ENCODE measurements around the gene CBLC.
"Not testable (repeated sequence)": the region's sequence is repeated elsewhere in the genome, so short reads cannot be mapped to it uniquely, and the experiment has no call there.

The CBLC gene

DNA sequence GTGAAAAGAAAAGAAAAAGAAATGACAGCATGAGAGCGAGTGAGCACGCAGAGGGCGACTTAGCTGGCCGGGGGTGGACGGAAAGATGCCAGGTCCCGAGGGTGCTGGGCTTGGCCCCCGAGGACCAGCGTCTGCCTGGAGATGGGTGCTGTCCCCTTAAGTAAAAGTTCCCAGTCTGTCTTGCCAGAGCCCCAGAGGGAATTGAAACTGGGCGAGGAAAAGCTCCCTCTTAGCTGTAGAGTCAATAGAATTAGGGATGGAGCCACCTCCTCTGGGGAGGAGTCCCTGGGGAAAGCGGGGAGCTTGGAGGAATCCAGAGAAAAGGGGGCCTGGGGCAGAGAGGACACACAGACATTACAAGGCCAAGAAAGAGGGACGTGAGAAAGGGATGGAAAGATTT lies 44.5 kb downstream of the CBLC start:
- DNase-seq = no peak

DNA sequence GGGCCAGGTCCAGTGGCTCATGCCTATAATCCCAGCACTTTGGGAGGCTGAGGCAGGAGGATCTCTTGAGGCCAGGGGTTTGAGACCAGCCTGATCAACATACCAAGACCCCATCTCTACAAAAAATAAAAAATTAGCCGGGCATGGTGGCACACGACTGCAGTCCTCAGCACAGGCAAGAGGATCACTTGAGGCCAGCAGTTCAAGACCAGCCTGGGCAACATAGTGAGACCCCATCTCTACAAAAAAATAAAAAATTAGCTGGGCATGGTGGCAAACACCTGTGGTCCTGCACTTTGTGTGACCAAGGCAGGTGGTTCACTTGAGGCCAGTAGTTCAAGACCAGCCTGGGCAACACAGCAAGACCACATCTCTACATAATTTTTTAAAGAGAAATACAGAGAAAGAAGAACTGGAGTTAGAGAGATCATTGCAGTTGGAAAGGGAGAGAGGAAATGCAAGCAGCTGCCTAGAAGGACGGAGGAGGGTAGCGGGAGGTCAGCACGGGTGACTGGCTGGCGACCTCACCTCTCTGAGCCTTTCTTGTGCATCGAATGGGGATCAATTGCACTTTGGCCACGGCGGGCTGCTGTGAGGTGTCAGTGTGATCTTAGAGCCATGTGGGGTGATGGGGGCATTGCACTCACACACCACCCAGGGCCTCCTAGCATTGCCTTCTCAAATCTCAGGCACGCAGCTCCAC lies 45.1 kb downstream of the CBLC start:
- DNase-seq = no peak

DNA sequence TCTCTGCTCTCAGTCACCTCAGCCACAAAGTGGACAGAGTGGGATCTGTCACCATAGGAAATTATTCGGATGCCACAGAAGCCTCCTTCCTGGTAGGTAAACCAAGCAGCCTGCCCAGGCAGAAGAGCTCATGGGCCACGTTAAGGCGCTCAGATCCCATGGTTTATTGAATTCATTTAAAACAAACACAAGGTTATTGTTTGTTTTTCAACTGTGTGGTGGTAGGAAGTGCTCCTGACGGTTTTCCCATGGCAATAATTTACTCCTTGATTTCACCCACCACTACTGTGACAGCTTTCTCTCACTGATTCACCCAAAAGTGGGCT lies 45.6 kb downstream of the CBLC start:
- DNase-seq = no peak

DNA sequence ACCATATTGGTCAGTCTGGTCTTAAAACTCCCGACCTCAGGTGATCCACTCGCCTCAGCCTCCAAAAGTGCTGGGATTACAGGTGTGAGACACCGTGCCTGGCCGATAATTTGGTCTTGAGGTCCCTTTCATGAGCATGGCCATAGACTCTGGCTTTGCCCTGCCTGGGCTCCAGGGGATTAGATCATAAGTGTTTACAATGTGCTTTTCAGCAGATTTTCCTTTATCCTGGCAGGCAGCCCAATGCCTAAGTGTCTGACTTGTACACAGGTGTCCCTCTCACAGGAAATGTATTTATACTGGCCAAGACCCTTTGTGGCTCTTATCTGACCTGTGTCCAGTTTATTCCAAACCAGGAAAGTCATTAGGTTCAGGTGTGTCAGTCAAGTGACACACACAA lies 47.1 kb downstream of the CBLC start:
- DNase-seq = no peak

DNA sequence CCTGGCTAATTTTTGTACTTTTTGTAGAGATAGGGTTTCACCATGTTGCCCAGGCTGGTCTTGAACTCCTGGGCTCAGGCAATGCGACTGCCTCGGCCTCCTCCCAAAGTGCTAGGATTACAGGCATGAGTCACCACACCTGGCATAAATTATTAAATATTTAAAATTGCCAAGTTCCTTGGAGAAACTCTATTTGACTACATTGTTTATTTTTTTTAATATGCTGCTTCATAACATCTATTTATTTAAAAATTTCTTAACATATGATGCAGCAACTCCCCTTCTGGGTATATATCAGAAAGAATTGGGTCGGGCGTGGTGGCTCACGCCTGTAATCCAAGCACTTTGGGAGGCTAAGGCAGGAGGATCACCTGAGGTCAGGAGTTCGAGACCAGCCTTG lies 55.2 kb downstream of the CBLC start:
- DNase-seq = not testable (repeated sequence)

DNA sequence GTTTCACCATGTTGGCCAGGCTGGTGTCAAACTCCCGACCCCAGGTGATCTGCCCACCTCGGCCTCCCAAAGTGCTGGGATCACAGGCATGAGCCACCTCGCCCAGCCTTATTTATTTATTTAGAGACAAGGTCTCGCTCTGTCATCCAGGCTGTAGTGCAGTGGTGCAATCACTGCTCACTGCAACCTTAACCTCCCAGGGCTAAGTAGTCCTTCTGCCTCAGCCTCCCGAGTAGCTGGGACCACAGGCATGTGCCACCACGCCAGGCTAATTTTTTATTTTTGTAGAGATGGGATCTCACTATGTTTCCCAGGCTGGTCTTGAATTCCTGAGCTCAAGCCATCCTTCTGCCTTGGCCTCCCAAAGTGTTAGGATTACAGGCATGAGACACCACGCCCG lies 56.7 kb downstream of the CBLC start:
- not testable (repeated sequence) for DNase-seq

DNA sequence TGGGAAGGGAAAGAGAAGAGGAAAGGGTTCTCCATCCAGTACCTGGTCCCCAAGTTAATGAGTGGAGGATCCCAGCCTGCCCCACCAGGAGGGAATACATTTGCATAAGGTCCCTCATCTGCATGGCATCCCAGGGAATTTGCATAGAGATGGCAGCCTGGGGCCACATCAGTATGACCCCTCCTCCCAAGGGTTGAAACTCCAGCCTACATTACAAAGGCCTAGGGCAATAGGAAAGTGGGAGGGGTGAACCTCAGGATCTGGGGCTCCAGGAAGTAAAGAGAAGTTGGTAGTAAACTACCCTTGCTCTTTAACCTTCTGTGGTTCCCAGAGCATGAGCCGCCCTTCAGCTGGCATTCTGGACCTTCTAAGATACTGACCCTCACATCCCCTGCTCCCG lies 61.6 kb downstream of the CBLC start:
- DNase-seq = no peak

DNA sequence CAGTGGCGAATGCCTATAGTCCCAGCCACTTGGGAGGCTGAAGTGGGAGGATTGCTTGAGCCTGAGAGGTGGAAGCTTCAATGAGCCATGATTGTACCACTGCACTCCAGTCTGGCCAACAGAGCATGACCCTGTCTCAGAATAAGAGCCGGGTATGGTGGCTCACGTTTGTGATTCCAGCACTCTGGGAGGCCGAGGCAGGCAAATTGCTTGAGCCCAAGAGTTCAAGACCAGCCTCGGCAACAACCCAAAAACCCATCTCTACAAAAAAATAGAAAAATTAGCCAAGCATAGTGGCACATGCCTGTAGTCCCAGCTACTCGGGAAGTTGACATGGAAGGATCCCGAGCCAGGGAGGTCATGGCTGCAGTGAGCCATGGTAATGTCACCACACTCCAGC lies 63.1 kb downstream of the CBLC start:
- no peak for DNase-seq

DNA sequence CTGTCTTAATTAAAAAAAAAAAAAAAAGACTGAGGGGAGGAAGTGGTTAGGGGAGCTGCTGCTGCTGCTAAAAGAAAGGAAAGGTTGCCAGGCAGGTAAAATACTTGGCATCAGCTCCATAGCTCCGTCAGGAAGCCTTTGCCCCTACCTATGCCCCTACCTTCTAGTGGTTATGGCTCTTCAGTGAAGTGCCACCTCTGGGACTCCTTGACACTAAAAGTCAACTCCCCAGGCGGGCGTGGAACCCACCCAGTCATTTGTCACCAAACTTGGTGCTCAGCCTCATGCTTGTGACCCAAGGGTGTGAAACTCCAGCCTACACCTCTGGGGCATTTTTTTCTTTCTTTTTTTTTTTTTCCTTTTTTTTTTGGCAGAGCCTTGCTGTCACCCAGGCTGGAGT lies 63.5 kb downstream of the CBLC start:
- no peak for DNase-seq

DNA sequence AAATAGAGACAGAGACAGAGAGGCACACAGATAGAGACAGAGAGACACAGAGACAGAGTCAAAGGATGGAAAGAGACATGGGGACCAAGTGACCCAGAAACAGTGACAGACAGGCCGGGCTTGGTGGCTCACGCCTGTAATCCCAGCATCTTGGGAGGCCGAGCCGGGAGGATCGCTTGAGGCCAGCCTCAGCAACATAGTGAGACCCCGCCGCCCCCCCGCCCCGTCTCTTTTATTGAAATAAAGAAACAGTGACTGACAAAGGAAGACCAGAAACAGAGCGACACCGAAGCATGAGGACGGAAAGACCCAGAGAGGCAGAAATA lies 67.6 kb downstream of the CBLC start:
- DNase-seq = no peak

DNA sequence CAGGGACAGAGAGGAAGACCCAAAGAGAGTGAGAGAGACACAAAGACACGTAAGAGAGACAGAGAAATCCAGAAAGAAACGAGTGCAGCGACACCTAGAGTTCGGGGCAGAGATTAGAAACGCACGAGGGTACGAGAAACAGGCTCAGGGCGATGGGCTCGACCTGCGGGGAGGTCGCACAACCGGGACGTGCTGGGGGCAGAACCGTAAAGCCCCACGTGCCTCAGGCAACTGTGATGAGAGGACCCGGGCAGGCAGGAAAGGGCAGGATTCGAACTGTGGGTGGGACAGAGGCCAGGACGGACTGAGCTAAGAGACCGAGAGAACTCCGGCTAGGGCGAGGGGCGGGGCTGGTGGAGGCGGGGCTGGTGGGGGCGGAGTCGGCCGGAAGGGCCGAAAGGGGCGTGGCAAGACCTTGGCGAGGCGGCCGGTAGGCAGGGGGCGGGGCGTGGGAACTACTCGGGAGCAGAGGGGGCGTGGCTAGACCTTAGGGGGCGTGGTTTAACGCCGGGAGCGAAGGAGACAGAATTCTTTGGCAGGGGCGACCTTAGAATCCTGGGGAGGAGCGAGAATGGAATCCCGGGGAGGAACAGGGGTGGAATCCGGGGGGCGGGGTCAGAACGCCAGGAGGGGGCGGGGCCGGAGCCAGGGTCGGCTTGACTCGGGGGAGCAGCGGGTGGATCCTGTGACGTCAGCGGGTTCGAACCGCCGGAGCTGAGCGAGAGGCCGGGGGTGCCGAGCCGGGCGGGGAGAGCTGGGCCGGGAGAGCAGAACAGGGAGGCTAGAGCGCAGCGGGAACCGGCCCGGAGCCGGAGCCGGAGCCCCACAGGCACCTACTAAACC lies 68.1 kb downstream of the CBLC start, which contains the start of gene NECTIN2:
NECTIN2 (plus strand) TSS at position 686 of the 843 bp plus-strand sequence. CDS start 229 bp downstream, outside the sequence.
- peak; percentile 53 for DNase-seq

DNA sequence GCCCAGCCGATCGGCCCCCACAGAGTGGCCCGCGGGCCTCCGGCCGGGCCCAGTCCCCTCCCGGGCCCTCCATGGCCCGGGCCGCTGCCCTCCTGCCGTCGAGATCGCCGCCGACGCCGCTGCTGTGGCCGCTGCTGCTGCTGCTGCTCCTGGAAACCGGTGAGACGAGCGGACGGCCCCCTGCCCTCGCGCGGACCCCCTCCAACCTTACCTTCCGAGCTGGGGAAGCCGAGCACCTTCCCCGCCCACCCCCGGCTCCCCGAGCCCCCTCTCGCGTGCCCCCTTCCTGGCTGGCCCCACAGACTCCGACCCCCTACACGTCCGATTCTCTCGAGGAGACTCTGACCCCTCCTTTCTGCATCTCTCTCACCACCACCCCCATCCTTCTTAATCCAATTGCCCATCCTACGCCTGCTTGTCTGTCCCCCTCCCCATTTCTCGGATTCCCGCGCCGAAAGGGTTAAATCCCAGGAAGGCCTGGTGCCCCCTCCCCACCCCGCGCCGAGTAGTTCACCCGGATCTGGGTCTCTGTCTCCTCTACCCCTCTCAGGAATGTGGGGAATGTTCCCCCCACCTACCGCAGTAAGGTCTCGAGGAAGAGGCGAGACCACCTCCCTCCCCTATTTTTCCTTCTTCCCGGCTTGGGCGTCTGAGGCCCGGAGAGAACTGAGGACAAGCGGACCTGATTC lies 68.9 kb downstream of the CBLC start:
- no peak for DNase-seq

DNA sequence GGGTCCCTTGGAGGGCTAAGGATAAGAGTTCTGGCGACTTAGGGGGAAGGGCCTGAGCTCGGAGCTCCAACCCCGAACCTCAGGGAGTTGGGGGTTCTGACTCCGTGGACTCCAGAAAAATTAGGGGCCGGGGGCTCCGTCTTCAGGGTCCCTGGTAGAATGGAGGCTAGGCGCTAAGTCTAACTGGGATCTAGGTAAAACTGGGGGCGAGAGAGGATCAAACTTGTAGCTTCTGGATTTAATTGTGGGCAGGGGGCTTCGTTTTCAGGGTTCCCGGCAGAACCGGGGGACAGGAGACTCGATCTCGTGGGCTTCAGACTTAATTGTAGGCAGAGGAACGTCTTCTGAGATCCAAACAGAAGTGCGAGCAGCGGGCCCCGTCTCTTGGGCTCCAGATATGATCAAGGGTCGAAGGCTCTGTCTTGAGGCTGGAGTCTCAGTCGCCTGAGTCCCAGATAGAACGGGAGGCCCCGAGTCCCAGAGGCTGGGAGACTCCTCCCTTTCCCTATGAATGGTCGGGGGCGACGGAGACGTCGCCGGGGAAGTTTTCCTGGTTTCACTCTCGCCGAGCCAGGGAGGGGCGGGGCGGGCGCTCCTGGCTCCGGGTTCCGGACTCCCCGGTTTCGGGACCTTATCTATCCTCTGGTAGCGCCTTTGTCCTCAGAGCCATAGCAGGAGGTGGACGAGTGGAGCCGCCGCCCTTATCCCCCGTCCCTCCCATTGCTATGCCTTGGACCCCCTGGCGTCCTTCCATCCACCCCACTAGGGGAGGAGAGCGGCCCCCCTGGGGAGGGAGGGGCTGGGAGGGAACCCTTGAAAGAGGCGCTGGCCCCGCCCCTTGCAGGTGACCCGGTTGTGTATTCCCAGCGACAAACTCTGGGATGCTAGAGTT lies 69.7 kb downstream of the CBLC start:
- DNase-seq = no peak

DNA sequence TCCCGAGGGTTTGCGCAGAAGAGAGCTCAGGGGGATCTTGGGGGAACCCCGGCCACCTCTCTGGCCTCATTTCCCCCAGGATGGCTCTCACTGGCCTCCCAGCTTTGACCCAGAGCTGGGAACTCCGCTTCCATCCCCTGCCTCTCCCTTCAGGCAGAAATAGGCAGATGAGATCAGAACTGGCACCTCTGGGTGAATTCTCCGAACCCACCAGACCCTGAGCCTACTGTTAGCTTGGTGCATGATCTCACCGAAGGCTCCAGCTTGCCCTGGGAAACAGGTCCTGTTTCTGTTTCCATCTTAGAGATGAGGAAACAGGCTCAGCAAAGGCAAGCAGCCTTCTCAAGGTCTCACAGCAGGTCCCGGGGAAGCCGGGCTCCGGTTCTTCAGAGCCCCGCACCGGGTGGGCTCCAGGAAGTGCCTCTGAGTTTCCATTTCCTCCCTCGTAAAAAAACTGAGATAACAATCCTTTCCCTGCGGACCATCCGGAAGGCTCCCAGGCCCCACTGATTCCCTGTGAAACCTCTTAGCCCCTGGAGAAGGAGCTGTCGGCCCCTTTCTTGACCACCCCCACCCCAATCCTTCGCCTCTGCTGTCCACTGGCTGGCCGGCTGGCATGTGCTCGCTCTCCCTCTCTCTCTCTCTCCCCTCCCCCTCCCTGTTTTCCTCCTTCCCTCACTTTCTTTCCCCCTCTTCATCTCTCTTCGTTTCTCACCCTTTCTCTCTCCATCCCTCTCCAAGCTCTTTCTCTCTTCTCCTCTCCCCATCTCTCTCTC lies 70.5 kb downstream of the CBLC start:
- DNase-seq = no peak

DNA sequence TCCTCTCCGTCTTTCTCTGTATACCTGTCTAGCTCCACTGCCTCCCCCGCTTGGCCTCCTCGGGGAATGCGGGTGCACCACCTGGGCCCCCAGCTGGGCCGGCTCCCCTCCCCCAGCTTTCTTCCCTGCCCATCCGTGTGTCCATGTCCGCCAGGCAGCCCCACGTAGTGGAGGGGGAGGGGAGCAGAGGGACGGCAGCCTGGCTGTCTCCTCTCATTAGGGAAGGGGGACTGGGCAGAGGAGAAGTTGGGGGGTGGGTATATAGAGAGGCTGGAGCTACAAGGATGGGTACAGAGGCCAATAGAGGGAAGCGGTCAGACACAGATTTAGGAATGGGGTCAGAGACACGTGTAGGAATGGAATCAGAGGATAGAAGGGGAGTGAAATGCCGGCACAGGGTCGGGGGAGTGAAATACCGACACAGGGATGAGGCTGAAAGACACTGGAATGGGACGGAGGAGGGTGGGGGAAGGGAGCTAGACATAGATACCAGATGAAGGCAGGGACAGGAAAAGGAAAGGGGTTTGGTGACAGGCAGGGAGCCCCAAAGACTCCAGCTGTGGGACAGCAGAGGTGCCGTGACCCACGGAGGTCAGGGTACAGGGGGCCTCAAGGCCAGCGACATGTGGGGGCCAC lies 71.2 kb downstream of the CBLC start:
- DNase-seq = no peak
